Esophagus squamous epithelium (tissue), 4 donors: ENCODE measurements around the gene VPS26A.

Experiments used
- POLR2A ChIP-seq, 4 donors: fragments of 450-650 bp; IDR thresholded peaks; one replicate each; pipeline ENCODE4 v1.6.1; 2017; ENCODE audit warnings: antibody characterized with exemption in 4 of 4, mild to moderate bottlenecking in 4 of 4, moderate library complexity in 3 of 4
- TF ChIP-seq, protein P1 (sequence below), 6 experiments: fragments of 450-650 bp in 4 of 6; fragments of 200-600 bp in 2 of 6; sonication (generic) in 2 of 6; IDR thresholded peaks; one replicate each; pipeline ENCODE4 v1.5.1; 2016 to 2019; ENCODE audit warnings: antibody characterized with exemption in 6 of 6, mild to moderate bottlenecking in 4 of 6, moderate library complexity in 4 of 6

DNA sequence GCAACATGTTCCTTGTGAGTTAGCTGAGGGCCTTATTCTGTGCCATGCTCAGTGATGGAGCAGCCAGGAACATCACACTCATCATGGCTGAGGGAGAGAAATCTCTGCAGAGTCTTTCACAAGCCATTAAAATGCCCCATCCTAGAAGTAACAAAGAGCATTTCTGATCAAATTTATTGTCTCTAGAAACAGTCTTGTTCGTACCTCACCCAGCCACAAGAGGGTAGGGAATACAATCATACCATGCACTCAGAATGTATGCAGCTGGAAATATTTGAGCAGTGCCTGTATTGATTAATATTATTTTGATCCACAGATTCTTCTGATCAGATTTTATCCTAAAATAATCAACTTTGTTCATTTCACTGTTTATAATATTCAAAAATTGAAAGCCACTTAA lies 17.3 kb downstream of the VPS26A start:
- no peak for TF ChIP-seq POLR2A (IDR thresholded peaks at IDR 0.05)
- TF ChIP-seq, protein P1, sequence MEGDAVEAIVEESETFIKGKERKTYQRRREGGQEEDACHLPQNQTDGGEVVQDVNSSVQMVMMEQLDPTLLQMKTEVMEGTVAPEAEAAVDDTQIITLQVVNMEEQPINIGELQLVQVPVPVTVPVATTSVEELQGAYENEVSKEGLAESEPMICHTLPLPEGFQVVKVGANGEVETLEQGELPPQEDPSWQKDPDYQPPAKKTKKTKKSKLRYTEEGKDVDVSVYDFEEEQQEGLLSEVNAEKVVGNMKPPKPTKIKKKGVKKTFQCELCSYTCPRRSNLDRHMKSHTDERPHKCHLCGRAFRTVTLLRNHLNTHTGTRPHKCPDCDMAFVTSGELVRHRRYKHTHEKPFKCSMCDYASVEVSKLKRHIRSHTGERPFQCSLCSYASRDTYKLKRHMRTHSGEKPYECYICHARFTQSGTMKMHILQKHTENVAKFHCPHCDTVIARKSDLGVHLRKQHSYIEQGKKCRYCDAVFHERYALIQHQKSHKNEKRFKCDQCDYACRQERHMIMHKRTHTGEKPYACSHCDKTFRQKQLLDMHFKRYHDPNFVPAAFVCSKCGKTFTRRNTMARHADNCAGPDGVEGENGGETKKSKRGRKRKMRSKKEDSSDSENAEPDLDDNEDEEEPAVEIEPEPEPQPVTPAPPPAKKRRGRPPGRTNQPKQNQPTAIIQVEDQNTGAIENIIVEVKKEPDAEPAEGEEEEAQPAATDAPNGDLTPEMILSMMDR (IDR thresholded peaks at IDR 0.05), result no peak
